HG03045 (cell line): ENCODE data around the gene C11orf21.

Experiments
- ATAC-seq: cut with Tn5 transposase; IDR thresholded peaks from one replicate; pipeline ENCODE4 v1.9.1; 2021; ENCODE audit warnings: mild to moderate bottlenecking, moderate library complexity; ENCODE audit not compliant: unreplicated experiment

Gene C11orf21

DNA sequence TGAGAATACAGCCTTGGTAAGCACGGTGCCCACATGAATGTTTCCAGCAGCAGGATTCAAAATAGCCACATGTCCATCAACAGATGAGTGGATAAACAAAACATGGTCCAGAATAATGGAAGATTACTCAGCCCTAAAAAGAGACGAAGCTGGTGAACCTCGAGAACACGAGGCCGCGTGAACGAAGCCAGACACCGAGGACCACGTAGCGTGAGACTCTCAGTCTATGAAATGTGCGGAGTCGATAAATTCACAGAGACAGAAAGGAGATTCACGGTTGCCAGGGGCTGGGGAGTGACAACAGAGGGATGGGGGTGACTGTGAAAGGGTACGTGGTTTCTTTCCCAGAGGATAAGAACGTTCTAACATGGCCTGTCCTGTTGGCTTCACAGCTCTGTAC is 28.4 kb downstream of the C11orf21 start:
- no peak for ATAC-seq

DNA sequence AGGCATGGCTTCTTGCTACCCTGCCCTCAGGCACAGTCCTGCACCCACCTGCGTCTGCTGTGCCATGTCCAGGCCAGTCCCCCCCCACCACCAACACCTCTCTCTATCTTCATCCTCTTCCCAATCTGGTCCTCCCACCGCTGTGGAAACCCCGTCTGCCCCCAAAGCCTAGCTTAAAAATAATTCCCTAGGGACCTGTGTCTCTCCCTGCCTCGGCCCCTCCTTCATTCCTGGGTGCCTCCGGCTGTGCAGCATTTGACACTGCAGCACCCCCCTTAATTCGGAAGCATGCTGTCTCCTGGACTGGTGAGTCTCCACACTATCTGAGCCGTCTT is 28.8 kb downstream of the C11orf21 start:
- ATAC-seq, result no peak

DNA sequence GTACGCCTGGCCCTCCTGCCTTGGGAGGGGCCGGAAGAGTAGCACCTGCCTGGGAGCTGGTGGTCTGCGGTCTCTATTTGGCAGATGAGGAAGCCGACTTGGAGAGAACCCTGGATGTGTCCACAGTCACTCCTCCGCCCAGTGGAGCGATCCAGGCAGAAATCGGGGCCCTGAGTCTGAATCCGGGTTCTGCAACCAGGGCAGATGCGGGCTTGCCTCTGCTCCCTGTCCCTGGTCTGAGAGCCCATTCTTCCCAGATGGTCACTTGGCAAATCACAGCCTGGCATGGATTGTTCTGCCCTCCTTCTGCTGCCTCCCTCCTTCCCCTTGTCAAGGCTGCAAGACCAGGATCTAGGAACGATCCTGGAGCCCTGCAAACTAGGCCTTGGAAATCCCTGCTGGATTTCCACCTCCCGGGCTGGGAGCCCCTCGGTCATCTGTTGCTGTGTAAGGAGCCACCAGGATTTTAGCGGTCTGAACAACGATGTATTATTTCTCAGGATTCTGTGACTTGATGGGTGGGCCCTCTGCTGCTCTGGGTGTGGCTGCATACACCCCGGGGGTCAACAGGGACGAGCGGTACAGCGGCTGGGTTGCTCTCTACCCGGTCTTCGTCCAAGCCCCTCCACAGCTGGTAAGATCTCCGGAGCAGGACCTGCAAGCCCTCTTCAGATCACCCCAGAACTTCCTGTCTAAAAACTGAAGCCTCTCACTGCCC is 29.3 kb downstream of the C11orf21 start:
- ATAC-seq, result no peak

DNA sequence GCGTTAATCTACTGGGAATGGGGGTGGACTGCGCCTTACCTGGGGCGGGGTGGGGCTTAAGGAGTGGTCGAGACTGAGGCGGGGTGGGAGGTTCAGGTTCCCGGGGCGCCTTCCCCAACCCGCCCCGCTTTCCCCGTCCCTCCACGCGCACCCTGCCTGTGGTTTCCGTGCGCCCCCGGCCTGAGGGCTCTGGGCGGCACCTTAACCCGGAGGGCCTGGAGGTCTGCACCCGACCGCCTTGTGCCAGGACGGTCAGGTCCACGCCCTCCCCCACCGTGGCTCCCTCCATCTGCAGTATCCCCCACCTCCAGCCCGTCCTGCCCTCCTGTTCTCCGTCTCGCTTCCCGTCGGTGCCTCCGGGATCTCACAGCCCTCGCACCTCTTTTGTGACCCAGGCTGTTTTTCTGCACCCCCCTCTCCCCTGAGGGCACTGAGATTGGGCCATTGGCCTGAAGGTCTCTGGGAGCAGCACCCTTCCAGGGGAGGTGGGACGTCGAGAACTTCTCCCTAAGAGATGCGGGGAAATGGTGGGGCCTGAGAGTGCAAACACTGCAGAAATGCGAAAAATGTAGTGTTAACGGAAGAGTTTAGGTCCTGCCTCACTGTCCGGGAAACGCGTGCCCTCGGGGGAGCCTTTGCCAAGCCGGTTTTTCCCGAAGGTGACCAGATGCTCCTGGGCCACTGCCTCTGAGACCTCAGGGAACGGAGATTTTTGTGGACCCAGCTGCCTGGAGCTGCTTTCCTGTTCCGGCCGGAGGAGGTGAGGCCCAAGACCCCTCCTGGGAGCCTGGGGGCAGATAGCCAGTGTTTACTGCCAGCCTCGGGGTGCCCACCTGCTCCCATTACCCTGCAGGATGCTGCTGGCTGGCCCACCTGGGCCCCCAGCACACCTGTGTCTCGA is 30.1 kb downstream of the C11orf21 start:
- no peak for ATAC-seq

DNA sequence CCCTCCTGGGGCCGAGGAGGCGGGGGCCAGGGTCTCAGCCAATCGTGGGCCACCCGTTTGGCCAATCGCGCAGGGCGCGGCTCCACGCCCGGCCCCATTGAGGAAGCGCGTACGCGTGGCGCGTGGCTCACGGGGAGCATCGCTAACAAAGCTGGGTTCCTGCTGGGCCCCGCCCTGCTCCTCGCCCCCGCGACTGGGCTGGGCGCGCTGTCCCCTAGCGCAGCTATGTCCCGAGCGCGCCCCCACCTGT is 30.7 kb downstream of the C11orf21 start:
- ATAC-seq, result no peak

DNA sequence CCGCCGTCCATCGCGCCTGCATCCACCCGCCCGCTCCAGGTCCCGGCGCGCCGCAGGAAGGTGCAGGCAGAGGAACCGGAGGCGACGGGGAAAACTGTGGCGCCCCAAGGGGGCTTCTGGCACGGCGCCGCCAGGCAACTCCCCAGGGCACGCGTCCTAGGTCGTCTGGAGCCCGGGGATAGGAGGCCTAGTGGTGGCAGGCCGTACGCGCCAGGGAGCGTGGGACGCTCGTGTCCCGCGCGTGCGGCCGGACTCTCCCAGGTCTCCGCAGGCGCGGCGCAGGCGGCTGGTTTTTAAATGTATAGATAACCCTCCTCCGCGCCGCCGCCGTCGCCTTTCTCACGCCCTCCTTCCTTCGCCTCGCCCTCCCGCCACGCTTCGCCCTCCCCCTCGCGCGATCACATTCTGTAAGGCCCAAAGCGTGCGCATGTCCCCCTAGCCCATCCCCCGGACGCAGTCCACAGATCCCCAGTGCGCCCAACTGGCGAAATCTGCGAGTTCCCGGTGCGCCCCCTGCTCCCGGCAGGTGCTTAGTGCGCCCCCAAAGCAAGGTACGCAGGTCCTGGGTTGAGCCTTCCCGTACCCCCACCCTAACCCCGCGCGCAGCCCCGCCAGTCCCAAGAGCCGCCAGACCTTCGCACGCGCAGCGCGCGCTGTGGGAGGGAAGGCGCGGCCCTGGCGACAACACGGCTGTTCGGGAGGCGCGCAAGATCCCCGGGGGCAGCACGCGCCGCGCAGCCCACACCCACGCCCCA is 31.2 kb downstream of the C11orf21 start, which contains the start of gene ASCL2:
ASCL2 (minus strand) TSS at position 267 of the 755 bp plus-strand sequence; CDS start at position 11, 256 bp downstream.
- ATAC-seq, result no peak

DNA sequence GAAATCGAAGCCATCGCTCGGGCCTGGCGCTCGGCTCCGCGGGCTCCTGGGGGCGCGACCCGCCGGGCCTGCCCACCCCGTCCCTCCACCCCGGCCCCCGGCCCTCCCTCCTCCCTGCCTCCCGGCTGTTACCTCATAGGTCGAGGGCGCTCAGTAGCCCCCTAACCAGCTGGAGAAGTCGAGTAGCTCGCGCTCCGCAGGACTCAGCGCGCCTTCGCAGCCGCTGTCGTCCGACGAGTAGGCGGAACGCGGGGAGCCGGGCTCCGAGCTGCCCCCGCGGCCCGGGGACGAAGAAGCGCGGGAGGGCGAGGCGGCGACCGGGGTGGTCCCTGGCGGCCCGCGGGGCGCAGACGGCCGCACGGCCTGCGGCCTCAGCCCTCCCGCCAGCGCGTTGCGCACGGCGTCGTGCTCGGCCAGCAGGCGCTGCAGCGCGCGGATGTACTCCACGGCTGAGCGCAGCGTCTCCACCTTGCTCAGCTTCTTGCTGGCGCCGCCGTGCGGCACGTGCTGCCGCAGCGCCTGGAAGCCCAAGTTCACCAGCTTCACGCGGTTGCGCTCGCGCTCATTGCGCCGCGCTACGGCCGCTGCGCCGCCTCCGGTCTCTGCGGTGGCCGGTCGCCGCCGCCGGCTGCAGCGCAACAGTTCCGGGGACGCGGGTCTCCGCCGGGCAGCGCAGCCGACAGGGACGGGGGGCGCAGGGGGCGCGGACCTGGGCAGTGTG is 32.0 kb downstream of the C11orf21 start:
- no peak for ATAC-seq

DNA sequence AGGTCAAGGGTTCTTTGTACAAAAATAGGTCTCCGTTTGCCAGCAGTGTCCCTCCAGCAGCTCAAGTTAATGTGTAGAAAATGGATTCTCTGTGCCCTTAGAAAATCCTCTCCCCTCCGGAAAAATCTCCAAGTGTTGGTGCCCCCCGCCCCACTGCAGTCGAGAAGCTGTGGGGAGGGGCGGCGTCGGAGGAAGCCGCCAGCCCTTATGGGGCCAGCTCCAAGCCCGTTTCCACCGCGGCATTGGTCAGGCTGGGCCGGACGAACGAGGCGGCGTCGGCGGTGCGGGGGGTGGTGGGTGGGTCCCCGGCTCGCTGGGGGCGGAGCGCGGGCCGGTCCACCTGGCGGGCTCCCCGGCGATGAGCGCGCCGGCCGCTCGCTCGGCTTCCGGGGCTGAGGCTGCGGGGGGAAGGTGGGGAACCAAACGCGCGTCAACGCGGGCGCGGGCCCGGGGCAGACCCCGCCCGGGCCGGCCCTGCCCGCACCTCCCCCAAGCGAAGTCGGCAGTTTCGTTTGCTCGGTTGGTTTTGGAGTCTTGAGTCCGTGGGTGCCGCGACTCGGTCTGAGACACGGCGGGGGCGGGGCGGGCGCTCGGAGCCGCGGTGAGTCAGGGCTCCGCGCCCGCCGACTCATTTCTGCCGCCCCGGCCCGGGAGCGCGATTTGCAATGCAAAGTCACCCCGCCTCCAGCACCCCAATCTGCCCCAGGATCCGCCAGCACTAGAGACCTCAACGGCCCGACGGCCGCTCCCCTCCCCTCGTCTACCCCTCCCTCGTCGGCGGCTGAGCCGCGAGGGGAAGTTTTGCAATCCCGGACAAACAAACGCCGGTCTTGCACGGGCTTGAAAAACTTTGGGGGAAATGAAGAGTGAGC is 32.8 kb downstream of the C11orf21 start:
- no peak for ATAC-seq

DNA sequence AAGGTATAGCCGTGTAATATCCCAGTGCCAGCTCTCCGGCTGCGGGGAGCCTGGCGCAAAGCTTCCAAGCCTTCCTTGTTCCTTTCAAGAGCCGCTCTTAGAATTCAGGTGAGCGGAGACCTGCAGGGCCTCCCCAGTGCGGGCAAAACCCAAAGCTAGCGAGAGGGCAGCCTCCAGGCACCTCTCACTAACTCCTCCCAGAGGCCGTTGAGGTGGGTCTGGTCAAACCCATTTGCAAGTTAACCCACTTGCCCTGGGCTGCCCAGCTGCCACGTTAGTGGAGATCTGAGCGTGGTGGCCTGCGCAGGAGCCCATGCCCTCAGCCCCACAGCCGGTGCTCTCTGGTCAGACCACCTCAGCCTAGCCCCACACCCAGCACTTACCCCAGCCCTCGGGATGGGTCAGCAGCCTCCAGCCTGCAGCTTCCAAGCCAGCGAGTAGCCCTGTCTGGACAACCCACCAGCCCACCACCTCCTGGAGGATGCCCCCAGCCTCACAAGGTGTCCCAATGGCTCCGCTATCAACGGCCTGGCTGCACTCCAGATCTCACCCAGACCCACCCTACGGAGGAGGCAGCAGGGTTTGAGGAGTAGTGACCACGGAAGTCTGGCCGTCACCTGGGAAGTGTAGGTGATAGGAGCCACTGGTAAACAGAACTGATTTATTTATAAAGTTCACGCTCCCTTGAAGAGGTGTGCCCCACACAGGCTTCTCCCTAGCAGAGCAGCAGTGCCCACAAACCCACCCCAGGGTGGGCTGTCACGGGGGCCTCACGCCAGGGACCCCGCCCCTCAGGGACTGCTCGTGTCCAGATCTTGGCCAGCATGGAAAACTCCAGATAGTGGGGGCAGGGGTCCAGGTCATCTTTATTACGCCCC is 33.6 kb downstream of the C11orf21 start:
- no peak for ATAC-seq

DNA sequence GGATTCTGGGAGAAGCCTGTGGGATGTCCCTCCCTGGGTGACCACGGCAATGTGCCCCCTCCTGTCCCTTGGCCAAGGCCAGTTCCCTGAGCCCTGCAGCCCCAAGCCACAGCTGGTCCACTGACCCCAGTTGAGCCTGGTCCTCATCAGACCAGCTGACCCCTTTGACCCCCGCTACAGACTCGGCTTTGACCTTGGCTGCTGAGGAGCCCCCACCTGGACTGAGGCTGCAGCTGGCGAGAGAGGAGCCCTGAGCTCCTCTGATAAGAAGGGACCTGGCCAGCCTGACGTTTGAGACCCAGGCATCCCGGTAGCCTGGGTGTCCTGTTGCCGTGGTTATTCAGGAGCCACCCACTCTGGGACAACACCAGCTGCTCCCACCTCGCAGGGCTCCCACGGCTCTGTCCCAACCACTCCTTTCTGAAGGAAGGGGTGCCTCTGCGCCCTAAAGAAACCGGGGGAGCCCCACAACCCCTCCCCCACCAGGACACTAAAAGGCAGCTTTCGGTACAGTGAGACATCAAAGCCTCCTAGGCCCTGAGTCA is 34.3 kb downstream of the C11orf21 start:
- no peak for ATAC-seq

DNA sequence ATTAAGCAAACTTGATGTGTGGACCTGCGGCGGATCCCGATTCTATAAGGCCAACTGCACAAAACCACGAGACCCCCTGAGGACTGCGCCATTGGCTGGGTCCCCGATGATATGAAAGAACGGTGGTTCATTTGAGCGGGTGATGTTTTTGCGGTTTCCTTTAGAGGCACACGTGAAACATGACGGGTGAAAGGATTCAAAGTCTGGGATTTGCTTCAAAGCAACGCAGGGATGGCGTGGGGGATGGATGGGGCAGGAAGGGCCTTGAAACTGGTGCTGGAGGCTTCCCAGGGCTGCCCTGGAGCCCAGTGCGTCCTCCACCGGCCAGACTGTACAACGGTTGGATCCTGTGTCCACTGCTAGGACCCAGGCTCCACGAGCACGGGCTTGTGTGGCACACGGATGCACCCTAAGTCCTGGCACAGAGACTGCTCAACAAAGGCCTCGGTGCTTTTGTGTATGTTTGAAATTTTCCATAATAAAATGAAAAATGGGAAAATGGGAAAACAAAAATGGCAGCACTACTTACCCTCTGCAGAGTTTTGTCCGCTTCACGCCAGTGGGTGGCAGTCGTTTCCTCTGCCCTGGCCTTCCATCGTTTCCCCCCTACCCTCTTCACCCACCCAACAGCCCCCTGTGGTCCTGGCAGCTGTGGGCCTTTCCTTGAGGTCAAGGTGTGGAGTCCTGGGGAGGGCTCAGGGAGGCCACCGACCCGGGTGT is 35.0 kb downstream of the C11orf21 start:
- ATAC-seq, result no peak

DNA sequence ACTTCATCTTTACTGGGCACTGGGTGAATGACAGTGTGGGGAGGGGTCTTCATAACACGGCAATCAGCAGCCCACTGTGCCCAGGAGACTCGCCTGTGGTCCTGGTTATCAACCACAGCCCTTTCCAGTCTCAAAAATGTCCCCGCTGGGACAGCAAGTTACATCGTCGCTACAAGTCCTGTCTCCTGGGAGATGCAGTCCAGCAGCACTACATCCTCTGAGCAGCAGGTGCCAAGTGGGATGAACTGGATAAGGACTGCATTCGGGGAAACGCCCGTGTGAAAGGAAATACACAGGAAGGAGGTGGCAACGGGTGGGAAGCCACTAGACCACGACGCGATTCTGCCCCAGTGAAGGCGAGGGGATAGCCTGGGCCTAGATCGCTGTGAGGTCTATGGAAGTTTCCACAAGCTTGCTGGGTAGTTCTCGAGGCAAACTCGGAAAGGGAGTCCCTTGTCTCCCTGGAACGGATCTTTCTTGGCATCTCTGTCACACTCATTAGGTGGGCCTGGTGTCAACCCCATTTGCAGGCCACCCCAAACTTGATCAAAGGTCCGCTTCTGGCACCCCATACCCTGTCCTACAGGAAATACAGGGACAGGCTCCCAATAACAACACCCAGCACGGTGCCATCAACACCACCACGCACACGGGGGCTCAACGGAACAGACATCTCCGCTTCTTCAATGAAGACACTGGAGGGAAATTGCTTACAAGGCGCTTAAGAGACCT is 35.7 kb downstream of the C11orf21 start:
- no peak for ATAC-seq

DNA sequence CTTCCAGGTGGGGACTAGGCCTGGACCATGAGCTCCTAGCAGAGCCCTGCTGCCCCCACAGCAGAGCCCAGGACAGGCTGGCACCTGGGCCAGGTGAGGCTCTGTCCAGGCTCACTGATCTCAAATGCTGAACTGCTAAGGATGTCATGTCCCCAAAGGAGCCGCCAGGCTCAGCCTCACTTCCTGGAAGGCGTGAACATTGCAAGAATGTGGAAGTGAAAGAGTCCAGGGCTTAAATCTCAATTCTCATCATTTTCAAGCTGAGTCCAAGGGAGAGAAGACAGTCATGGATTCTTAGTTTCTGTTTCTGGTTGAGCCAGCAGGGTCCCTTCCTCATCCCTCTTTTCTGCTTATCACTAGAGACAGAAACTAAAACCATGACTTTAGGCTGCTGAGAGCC is 36.3 kb downstream of the C11orf21 start:
- ATAC-seq, result no peak

DNA sequence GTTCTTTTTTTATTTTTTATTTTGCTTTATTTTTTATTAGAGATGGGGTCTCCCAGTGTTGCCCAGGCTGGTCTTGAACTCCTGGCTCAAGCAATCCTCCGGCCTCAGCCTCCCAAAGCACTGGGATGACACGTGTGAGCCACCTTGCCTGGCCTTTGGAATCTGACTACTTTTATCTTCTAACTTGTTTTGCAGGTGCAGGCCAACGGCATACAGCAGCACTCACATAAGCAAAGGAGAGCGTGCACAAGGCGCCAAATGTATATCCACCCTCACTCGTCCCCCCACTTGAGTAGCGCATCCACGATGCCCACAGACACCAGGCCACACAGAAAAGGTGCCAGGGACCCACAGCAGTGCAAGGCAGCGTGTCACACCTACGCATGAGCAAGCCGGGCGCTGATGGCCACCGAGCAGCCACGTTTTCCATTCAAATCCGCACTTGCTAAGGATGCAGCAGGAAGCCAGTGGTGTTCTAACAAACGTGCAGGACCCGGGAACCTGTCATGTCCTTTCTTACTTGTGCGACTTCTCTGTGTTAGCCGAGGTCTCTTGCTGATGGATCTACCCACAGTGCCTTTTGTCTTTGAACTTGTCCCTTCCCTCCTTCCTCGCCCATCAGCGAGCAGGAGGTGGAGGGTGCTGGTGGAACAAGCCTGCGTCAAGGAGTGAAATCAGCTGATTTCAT is 37.2 kb downstream of the C11orf21 start:
- no peak for ATAC-seq

DNA sequence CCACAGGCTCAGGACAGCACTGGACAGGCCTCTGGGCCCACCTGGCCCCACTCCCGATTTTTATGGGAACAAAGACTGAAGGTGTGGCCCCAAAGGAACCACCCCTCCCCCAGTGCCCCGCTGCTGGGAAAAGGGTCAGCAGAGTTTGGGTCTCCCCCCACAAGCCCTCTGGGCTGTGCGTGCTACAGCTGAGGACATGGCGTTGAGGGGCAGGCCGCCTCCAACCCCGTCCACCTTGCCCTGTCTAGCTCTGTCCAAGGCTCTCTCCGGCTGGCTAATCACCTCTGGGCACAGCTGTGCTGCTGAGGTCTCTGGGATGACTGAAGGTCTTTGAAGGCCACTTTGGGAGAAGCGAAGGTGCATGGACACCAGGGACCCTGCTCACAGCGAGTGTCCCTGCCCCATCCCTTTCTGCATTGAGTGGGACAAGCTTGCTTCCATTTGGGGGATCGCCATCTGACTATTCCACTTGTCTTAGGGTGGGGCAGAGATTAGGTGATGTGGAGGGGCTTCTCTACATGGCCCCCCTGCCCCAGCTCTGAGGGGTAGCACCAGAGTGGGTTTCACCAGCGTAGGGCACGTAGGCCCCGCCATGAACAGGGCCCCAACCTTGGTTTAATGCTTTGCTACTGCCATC is 37.9 kb downstream of the C11orf21 start:
- no peak for ATAC-seq

DNA sequence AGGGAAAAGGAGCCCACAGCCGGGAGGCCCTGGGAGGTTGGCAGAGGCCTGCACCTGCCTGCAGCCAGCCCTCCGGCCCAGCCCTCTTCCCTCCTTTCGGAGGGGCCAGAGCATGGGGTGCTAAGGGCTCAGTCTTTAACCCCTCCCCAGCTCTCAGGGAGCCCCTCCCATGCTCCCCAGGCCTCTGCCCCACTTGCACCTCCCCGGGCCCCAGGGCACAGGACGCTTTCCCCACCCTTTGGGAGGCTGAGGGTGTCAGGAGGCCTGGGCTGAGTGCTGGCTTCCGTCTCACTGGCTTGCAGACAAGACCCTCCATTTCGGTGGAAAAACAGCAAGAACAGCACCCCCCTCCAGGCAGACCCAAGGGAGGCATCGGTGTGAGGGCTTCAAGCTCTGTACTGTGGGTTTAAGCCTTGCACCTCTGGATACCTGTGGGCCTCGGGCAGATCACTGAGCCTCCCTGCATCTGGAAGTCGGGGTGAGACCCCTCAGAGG is 38.6 kb downstream of the C11orf21 start:
- ATAC-seq, result no peak
